WI38 (cell line): ENCODE data around the gene ZMYND8.

ENCODE experiments used
- H3K4me3 ChIP-seq: 2 replicates; pipeline ENCODE4 v1.5.1; 2011; ENCODE audit warnings: low read depth, mild to moderate bottlenecking, control low read depth, low read length
- TF ChIP-seq, protein P1 (sequence below): IDR thresholded peaks from 2 replicates; pipeline ENCODE4 v1.5.1; 2012; ENCODE audit warnings: low read depth, mild to moderate bottlenecking, control low read depth, low read length

Gene ZMYND8

DNA sequence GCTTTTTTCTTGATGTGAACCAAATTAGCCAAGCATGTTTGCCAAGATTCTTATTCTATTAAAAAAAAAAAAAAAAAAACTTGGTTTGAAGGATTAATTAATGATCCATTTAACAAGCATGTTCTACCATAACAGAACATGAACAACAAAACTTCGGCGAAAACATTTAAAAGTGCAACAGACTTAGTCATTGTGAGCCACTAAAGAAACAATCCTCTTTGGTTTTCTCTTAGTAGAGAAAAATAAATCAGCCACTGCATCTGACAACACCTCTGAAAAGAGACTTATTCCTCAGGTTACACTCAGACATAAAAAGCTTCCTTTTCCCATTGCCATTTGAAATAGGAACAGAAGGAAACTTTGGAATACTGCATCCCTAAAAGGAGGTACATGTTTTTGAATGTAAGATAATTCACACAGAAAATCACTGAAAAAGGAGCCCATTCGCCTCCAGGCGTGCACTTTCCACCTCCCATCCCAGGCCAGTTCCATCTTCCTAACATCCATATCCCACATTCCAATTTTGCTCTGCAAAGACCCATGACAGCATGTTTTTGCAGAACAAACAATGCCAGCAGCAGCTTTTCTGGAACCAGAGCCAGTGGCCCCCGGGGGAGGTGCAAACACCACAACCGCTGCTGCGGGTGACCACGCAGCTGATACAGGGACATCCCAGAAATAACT, 79.5 kb downstream of the ZMYND8 start:
- no peak overlapping the region for H3K4me3 ChIP-seq
- TF ChIP-seq, protein P1, sequence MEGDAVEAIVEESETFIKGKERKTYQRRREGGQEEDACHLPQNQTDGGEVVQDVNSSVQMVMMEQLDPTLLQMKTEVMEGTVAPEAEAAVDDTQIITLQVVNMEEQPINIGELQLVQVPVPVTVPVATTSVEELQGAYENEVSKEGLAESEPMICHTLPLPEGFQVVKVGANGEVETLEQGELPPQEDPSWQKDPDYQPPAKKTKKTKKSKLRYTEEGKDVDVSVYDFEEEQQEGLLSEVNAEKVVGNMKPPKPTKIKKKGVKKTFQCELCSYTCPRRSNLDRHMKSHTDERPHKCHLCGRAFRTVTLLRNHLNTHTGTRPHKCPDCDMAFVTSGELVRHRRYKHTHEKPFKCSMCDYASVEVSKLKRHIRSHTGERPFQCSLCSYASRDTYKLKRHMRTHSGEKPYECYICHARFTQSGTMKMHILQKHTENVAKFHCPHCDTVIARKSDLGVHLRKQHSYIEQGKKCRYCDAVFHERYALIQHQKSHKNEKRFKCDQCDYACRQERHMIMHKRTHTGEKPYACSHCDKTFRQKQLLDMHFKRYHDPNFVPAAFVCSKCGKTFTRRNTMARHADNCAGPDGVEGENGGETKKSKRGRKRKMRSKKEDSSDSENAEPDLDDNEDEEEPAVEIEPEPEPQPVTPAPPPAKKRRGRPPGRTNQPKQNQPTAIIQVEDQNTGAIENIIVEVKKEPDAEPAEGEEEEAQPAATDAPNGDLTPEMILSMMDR = no peak

GRCh38 chr20:47276251-47276650, 80.2 kb downstream of the ZMYND8 start:
- H3K4me3 ChIP-seq = no peak overlapping the region
- TF ChIP-seq, protein P1 = no peak

DNA sequence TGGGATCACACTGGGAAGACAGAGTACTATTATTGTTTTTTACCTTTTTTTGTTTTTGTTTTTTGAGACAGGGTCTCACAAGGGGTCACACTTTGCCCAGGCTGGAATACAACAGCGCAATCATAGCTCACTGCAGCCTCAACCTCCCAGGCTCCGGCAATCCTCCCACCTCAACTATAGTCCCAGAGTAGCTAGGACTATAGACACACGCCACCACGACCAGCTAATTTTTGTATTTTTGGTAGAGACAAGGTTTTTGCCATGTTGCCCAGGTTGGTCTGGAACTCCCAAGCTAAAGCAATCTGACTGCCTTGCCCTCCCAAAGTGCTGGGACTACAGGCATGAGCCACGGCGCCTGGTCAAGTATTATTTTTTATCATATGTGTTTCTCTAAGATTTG, 81.0 kb downstream of the ZMYND8 start:
- TF ChIP-seq, protein P1 = no peak
- no peak overlapping the region for H3K4me3 ChIP-seq

DNA sequence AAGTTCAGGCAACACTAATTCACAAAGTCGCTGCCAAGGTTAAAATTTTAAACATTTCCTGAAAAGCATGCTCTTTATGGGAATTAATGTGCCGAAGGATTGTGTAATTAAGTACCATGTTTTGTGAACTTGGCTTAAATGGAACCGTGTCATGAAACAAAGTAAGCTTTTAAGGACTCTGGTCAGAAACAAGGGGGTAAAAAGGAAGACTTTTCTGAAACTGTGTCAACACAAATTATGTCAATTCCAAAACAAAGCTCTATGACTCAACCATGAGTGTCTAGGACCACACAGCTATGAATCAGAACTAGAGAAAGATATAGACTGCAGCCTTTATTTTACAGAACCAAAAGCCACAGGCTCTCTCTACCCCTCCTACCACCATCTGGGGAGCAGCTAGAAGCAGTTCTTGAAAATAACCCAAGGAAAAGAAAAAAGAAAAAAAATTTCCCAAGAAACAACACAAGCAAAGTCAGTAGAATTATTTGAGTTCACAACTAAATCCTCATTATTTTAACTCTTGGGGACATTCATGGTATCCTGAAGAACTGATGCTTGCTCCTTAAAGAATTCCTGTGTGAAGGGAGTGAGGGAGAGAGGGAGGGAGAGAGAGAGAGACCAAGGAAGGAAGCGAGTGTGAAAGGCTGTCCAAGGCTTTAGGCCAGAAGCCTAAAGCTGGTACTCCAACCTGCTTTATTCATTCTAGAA, 81.9 kb downstream of the ZMYND8 start:
- H3K4me3 ChIP-seq = no peak overlapping the region
- TF ChIP-seq, protein P1 = no peak

- no peak overlapping the region for H3K4me3 ChIP-seq
- TF ChIP-seq, protein P1 = no peak
Observed at GRCh38 chr20:47273591-47274235, 82.8 kb downstream of the ZMYND8 start.

DNA sequence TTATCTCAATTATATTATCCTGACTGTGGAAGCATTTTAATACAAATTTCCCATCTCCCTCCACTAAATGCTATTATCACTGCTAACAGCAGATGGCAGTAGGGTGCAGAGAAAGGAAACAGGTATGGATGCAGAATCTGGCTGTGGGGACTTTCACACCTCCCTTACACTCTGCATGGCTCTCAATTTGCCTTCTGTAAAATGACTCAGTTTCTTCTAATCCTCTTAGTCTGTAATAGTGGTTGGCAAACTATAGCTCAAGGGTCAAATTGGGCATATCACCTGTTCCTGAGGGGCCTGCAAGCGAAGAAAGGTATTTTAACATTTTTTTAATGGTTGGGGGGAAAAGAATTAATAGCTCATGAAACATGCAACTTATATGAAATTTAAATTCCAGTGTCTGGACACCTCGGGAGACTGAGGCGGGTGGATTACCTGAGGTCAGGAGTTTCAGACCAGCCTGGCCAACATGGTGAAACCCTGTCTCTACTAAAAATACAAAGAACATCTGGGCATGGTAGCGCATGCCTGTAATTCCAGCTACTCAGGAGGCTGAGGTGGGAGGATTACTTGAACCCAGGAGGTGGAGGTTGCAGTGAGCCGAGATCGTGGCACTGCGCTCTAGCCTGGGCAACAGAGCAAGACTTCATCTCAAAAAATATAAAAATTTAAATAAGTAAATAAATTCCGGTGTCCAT, 83.5 kb downstream of the ZMYND8 start:
- no peak overlapping the region for H3K4me3 ChIP-seq
- TF ChIP-seq, protein P1 = peak; percentile 71
